GM21390 (cell line): ENCODE results near the gene PDZRN3.

Experiments
- ATAC-seq: cut with Tn5 transposase; IDR thresholded peaks from one replicate; pipeline ENCODE4 v1.9.1; 2021; ENCODE audit not compliant: unreplicated experiment

Gene PDZRN3

GRCh38 chr3:73432023-73432705 is 192.6 kb downstream of the PDZRN3 start:
- ATAC-seq: no peak

DNA sequence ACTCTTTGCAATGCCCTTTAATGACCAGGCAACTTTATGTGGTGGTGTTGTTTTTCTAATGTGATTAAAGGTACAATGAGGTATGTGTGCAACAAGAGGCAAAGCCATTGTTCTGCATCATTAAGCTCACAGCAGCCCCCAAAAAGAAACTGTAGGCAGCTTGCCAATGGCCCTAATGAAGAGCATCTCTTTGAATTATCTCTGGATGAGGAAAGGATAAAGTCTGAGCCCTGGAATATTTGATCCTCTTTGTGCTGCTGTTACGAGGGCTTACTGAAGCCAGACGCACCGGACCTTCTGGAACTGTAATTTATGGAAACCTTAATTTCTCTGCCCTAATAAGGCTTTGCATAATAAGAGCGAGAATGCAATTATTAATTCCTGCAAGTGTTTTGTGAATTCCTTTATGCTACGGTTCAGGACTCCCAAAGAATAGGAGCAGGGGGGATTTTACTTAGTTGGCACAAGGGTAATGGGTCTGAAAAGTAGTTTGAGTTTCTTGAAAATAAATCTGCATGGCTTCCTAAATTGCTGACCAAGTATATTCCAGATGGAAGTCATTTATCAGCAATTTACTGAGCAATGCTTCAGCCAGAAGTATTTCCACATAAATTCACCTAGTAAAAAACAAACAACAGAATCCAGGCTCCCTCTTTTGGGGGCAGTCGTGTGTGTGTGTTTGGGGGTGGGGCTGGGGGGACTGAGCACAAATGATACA is 193.4 kb downstream of the PDZRN3 start:
- ATAC-seq: no peak

DNA sequence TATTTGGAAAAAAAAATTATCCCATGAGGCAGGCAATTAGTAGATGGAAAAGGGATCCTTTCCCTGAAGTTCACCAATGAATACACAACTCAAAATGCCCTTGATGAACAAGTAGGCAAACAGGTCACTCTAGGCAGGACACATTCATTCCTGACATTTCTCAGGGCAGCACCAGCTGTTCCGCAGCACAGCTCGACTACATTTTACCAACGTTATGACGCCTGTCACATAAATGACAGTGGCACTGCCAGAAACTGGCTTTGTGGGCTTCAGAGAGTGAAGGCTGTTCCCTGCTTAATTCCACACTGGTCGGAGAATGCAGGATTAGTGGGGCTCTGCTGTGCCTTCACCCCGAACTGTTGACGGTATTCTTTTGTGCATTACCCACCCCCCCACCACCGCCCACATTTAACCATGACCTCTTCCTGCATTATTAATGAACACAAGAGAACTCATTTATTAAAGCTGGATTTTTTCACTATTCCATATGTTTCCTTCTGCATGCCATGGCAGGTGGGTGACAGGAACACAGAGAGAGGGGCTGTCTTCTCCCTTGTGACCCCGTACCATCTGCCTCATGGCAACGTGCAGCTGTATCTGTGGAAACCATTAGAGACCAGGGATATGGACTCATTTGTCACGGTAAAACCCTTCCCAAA is 197.6 kb downstream of the PDZRN3 start:
- ATAC-seq: no peak

DNA sequence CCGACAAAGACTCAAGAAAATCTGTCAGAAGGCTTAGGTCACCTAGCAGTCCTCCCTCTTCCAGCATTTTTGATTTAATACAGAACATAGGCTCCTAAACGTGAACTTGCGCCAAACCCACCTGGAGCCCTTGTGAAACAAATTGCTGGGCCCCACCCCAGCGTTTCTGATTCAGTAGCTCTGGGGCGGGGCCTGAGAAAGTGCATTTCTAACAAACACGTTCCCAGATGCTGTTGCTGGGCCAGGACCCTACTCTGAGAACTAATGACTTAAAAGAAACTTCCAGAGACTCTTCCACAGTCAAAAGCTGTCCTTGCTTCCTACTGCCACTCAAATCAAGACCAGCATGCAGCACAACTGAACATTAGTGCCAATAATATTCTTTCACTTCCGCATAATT is 198.1 kb downstream of the PDZRN3 start:
- ATAC-seq: no peak

DNA sequence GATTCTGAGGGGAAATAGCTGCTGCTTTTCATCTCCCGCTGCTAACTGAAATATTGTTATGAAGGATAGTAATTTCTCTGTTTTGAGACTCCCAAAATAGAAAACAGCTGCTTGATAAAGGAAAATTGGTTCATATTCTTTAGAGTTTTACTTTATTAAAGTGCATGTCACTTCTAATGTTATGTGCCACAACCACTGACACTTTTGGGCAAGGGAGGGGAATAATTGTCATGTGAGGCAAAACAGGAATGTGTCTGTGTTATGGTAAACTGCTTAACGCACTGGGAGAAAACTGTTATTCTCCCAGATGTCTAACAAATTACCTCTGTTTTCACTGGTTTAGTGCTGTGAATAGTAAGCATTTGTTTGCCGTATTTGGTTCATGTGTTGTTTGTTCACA is 201.6 kb downstream of the PDZRN3 start:
- no peak for ATAC-seq

DNA sequence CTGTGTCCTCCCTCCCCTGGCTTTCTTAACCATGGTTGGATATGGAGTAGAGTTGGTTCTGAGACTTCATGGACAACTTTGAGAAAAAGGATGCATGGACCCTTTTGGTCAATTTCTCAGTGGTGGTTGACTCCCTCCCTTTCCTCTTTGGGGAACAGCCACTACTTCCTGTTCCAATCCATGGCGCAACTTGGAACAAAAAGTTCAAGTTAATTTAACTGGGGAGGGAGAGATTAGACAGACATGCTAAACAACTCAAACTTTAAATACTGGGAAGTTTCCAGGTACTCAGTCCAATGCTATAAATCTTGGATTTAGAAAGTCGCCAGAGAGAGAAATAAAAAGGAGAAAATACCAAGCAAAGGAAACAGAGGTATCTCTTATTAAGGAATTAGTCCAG is 202.2 kb downstream of the PDZRN3 start:
- ATAC-seq: no peak

DNA sequence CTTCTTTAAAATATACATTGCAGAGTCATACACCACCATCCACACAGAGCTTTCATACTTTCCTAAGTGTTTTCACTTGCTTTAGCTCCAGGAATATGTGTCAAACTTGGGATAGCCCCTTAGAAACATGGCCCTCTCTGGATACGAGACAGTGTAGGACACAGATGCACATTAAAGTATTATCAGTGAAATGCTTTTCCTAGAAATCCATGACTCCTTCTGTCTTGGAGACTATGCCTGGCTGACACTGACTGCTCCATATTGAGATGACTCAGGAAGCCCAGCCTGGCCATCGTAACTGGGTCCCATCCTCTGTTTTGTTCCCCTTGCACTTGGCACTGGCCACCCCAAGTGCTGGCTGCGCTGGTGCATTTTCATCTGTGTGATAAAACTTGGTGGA is 204.8 kb downstream of the PDZRN3 start:
- no peak for ATAC-seq

- ATAC-seq: no peak
Observed at GRCh38 chr3:73419179-73419803, 205.4 kb downstream of the PDZRN3 start.

GRCh38 chr3:73418681-73419080 is 206.1 kb downstream of the PDZRN3 start:
- ATAC-seq: no peak

- ATAC-seq: no peak
Observed at GRCh38 chr3:73415118-73415517, 209.6 kb downstream of the PDZRN3 start.

DNA sequence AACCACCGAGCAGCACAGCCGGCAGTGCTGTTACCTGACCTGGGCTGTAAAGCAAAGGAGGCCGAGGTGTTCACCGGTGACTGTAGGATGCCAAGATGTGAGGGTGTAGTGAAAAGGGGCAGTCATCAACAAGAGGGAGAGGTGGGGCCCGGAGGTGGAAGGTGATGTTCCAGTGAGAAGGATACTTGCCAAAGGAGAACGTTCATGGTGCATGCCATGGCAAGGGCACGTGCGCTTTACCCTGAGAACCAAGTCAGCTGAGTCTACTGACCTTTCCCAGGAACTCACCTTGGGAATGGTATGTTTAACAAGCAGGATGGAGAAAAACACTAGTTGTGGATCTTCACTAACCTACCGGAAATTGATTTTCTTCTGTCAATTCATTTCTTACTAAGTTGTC is 211.1 kb downstream of the PDZRN3 start:
- no peak for ATAC-seq

GRCh38 chr3:73411993-73412392 is 212.7 kb downstream of the PDZRN3 start:
- no peak for ATAC-seq

- no peak for ATAC-seq
Observed at GRCh38 chr3:73411545-73411944, 213.2 kb downstream of the PDZRN3 start.

- ATAC-seq: no peak
Observed at GRCh38 chr3:73409138-73409763, 215.5 kb downstream of the PDZRN3 start.

DNA sequence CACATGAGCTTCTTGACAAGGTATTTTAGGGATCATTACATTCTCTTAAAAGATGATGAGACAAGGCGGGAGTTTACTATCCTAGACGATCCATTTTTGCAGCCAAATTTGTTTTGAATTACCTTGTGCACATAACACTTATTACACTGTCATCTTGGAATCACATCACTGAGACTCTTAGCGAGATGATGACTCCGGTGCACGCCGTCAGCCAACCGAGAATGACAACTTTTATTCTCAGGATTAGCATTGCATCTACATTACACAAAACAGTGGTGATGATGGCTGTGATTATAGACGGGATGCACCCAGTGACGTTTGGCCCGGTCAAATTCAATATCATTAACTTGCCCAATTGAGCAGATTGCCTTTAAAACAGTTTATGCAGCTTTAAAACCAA is 216.1 kb downstream of the PDZRN3 start:
- ATAC-seq: no peak

- no peak for ATAC-seq
Observed at GRCh38 chr3:73407577-73407976, 217.2 kb downstream of the PDZRN3 start.

DNA sequence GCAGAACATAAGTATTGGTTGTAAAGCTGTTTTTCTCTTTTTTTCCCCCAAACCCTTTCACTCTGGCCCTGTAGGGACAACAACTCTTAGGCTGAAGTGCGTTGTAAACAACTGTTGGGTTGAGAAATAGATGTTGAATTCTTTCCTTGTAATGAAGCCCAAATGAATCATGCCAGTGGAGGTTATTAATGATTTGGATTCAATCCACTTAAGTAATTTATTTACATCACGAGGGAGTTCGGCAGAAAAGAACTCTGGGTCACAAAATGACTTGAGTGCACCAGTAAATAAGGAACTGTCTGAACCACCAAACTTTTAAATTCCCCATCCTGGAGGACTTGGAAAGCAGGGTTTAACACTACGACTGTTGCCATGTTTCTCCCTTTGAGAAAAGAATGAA is 218.9 kb downstream of the PDZRN3 start:
- ATAC-seq: no peak

DNA sequence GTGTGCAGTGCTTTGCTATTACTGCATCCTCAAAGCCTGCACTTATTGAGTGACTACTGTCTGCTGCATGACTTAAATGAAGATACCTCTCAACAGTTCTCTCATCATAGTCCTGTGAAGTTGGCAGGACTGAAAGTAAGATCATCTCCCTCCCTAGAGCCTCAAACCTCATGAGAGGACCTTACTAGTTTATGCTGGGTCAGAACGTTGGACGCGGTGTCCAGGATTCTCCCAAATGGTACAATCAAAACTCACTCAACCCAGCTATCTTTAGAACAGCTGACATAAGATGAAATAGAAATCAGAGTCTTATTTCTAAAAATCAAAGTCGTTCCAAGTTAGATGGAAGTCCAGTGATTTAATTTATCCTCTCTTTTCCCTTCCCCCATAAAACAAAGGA is 219.7 kb downstream of the PDZRN3 start:
- no peak for ATAC-seq

DNA sequence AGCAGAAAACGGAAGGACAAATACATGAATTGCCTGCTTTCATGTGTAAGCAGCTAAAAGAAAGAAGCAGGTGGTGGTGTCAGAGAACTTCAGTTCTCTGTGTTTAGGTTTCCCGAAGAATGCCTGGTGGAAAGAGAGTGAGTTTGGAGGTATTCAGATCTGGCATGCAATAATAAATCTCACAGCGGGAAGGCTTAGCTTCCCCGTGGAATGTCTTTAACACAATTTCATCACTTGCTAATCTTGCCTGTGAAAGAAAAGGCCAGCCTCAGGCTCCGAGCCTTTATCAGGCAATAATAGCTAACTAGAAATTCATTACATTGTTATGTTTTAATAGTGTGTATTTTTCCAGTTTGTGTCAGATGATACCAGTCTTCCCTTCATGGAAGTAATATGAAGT is 220.3 kb downstream of the PDZRN3 start:
- ATAC-seq: no peak

DNA sequence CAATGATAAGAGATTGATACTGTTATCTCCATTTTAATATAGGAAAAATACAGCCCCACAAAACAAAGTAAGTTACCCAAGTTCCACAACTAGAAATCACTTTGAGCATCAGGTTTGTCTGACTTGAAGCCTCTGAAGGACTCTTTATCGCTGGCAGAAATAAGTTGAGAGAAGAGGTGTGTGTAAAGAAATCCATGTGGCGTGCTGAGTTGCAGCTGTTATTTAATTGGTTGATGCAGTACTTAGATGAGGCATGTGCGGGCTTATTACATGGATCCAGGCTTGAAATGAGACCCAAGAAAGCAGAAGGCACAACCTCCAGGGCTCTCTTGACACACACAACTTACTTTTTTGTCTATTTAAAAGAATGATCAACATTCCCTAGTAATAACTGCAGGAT is 221.3 kb downstream of the PDZRN3 start:
- ATAC-seq: no peak

- ATAC-seq: no peak
Observed at GRCh38 chr3:73401616-73402279, 223.0 kb downstream of the PDZRN3 start.
